Natural killer cell (primary cell): ENCODE results near the gene MCTP1. TPM values are rescaled to one million over a fixed set of nuclear protein-coding genes. Genes with fewer than 3 reads are reported as not detected.

Experiments used
- ATAC-seq, 3 donors: fragments of 150-1000 bp in 2 of 3; fragments of 200-7000 bp in 1 of 3; cut with Tn5 transposase; 1 replicate in 1 of 3; 2 replicates in 2 of 3; pipeline ENCODE4 v1.10.0; 2021; ENCODE audit warnings: mild to moderate bottlenecking in 2 of 3, moderate library complexity in 2 of 3
- DNase-seq, 2 donors: peaks; one replicate each; pipeline versions ENCODE4 v3.0.0 to v3.0.0-alpha.2; 2013 to 2021; ENCODE audit warnings: mixed read lengths in 1 of 2
- H3K27ac ChIP-seq: one replicate; pipeline ENCODE4 v1.5.1; 2013; ENCODE audit warnings: mild to moderate bottlenecking, low read length
- H3K27me3 ChIP-seq: one replicate; pipeline ENCODE4 v1.6.1; 2013; ENCODE audit warnings: low read length; ENCODE audit not compliant: control insufficient read depth, insufficient read depth
- H3K36me3 ChIP-seq: one replicate; pipeline ENCODE4 v1.6.1; 2013; ENCODE audit warnings: low read length; ENCODE audit not compliant: control insufficient read depth, insufficient read depth
- H3K4me1 ChIP-seq: one replicate; pipeline ENCODE4 v1.6.1; 2013; ENCODE audit warnings: low read length; ENCODE audit not compliant: control insufficient read depth, insufficient read depth
- H3K4me3 ChIP-seq: one replicate; pipeline ENCODE4 v1.5.1; 2013; ENCODE audit warnings: low read length
- H3K9me3 ChIP-seq: one replicate; pipeline ENCODE4 v1.6.1; 2013; ENCODE audit warnings: low read length; ENCODE audit not compliant: control insufficient read depth, insufficient read depth
- H3K27ac Mint-ChIP-seq, 2 donors: one replicate each; pipeline ENCODE4 v1.8.0; 2022; ENCODE audit warnings: mild to moderate bottlenecking in 2 of 2, mixed read lengths in 2 of 2, moderate library complexity in 1 of 2
- H3K27me3 Mint-ChIP-seq, 2 donors: one replicate each; pipeline ENCODE4 v1.8.0; 2022; ENCODE audit warnings: low read depth in 2 of 2, mixed read lengths in 2 of 2
- H3K36me3 Mint-ChIP-seq: one replicate; pipeline ENCODE4 v1.8.0; 2022; ENCODE audit warnings: mixed read lengths
- H3K4me1 Mint-ChIP-seq, 2 donors: one replicate each; pipeline ENCODE4 v1.8.0; 2022; ENCODE audit warnings: mixed read lengths in 2 of 2
- H3K4me3 Mint-ChIP-seq: one replicate; pipeline ENCODE4 v1.8.0; 2022; ENCODE audit warnings: mild to moderate bottlenecking, moderate library complexity, mixed read lengths
- H3K9me3 Mint-ChIP-seq, 2 donors: one replicate each; pipeline ENCODE4 v1.8.0; 2022; ENCODE audit warnings: mixed read lengths in 2 of 2
- CTCF ChIP-seq: fragments of 200-600 bp; IDR thresholded peaks from one replicate; pipeline ENCODE4 v1.8.0; 2022; ENCODE audit warnings: antibody characterized with exemption
- WGBS: methylation state at CpG from one replicate; pipeline ENCODE4 v1.1.7; 2013; ENCODE audit warnings: missing lambda C conversion rate; ENCODE audit not compliant: insufficient coverage; 5-methylcytosine and 5-hydroxymethylcytosine counted together
- intact Hi-C: fragments of 100-400 bp; cut with micrococcal nuclease; formaldehyde crosslinking; loops from one replicate; pipeline ENCODE4 v1.14.2; 2022
- total RNA-seq, 4 donors: library from RNA; stranded (reverse); fragments of 120-200 nt in 1 of 4; gene quantifications; one replicate each; pipeline versions ENCODE4 v1.2.3 to v1.2.4, GENCODE V29; 2013 to 2022

MCTP1 gene
- total RNA-seq, 3 donors from 2014 or later (not counting 1 experiment from before 2014, with no cell fraction given) = 4.7 to 15.1 (median 9.8) TPM

- no peaks in the 10 kb centered on the region for H3K36me3 Mint-ChIP-seq
- ATAC-seq (no peak), DNase-seq (no peak)
- no peak overlapping the region for H3K27ac Mint-ChIP-seq
- Histone ChIP-seq H3K27ac (no peak overlapping the region), H3K4me1 (no peaks in the 10 kb centered on the region), H3K4me3 (no peak overlapping the region), H3K9me3 (no peaks in the 10 kb centered on the region), H3K27me3 (no peaks in the 10 kb centered on the region), H3K36me3 (no peaks in the 10 kb centered on the region)
- no peaks in the 10 kb centered on the region for H3K27me3 Mint-ChIP-seq
- no peak overlapping the region for H3K4me3 Mint-ChIP-seq
- no peak for TF ChIP-seq CTCF
- no peaks in the 10 kb centered on the region for H3K9me3 Mint-ChIP-seq
- intact Hi-C loops = no loop called here
- WGBS = 89% methylated on average over 12 of the region's 13 CpGs
- H3K4me1 Mint-ChIP-seq = no peaks in the 10 kb centered on the region
Observed at GRCh38 chr5:94870511-94871183, 414.2 kb downstream of the MCTP1 start.

- no peak overlapping the region for H3K4me3 ChIP-seq
- no peaks in the 10 kb centered on the region for H3K27me3 ChIP-seq
- no peaks in the 10 kb centered on the region for H3K9me3 Mint-ChIP-seq
- no peaks in the 10 kb centered on the region for H3K36me3 ChIP-seq
- DNase-seq = no peak
- WGBS = 95% methylated on average over 2 of the region's 4 CpGs
- TF ChIP-seq CTCF = no peak
- no peaks in the 10 kb centered on the region for H3K27me3 Mint-ChIP-seq
- ATAC-seq = no peak
- H3K9me3 ChIP-seq = no peaks in the 10 kb centered on the region
- intact Hi-C loops = no loop called here
- no peaks in the 10 kb centered on the region for H3K36me3 Mint-ChIP-seq
- H3K27ac Mint-ChIP-seq = no peak overlapping the region
- no peaks in the 10 kb centered on the region for H3K4me1 ChIP-seq
- no peak overlapping the region for H3K27ac ChIP-seq
- no peak overlapping the region for H3K4me3 Mint-ChIP-seq
- no peaks in the 10 kb centered on the region for H3K4me1 Mint-ChIP-seq
Observed at GRCh38 chr5:94869921-94870320, 415.0 kb downstream of the MCTP1 start.

- Mint-ChIP-seq H3K27ac (no peak overlapping the region), H3K27me3 (peaks cover 0 to under 1% of the 10 kb centered on the region in 2 donors), H3K9me3 (no peaks in the 10 kb centered on the region), H3K36me3 (no peaks in the 10 kb centered on the region), H3K4me1 (no peaks in the 10 kb centered on the region), H3K4me3 (no peak overlapping the region)
- Histone ChIP-seq H3K9me3 (no peaks in the 10 kb centered on the region), H3K27me3 (no peaks in the 10 kb centered on the region), H3K4me3 (no peak overlapping the region), H3K4me1 (no peaks in the 10 kb centered on the region), H3K27ac (no peak overlapping the region), H3K36me3 (no peaks in the 10 kb centered on the region)
- no peak for TF ChIP-seq CTCF
- DNase-seq (no peak), ATAC-seq (no peak)
- intact Hi-C loops = no loop called here
- 93% methylated on average over 2 of the region's 3 CpGs for WGBS
Observed at GRCh38 chr5:94863951-94864350, 420.9 kb downstream of the MCTP1 start.

GRCh38 chr5:94857111-94857510, 427.8 kb downstream of the MCTP1 start:
- H3K36me3 ChIP-seq = no peaks in the 10 kb centered on the region
- H3K27ac Mint-ChIP-seq = no peak overlapping the region
- H3K27ac ChIP-seq = no peak overlapping the region
- peaks cover 0 to 7% of the 10 kb centered on the region in 2 donors for H3K27me3 Mint-ChIP-seq
- H3K9me3 Mint-ChIP-seq = no peaks in the 10 kb centered on the region
- H3K36me3 Mint-ChIP-seq = no peaks in the 10 kb centered on the region
- WGBS = 20% methylated on average over 2 of the region's 2 CpGs
- H3K4me1 Mint-ChIP-seq = no peaks in the 10 kb centered on the region
- ATAC-seq (no peak), DNase-seq (no peak)
- H3K4me3 ChIP-seq = no peak overlapping the region
- intact Hi-C loops = no loop called here
- H3K9me3 ChIP-seq = no peaks in the 10 kb centered on the region
- H3K4me3 Mint-ChIP-seq = no peak overlapping the region
- TF ChIP-seq CTCF = no peak
- no peaks in the 10 kb centered on the region for H3K27me3 ChIP-seq
- no peaks in the 10 kb centered on the region for H3K4me1 ChIP-seq
